Measurements from ENCODE around the gene SPX. TPM values are rescaled to one million over a fixed set of nuclear protein-coding genes. Genes with fewer than 3 reads are reported as not detected.
A peak's percentile ranks its signal among the peaks of the same experiment; 100 is the strongest.

The SPX gene
- total RNA-seq, 4 donors from 2014 or later = 0.15 to 1.2 (median 0.67) TPM

DNA sequence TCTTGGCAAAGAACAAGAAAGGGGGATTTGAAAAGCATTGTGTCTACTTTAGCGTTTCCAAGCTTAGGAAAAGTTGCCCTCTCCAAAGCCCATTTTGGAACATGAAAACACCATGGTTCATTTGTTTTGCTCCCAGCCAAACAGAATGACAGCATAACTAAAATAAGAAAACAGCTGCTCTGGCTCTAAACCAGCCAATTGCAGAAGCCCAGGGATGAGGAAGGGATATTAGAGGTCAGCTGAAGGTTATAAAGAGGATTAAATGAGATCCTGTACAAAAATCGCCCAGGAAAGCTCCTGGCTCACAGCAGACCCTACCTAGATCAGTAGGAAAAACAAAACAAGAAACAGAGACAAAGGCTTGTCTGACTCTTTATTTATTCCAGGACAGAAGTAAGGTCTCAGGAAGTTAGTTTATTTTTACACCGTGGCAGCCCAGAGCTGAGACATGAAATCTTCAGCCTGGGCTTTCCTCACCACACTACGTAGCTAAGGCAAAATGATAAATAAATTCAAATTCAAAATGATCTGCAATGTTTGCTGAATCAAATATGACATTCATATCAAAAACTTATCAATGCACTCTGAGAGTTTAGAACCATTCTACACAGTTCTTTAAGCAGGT is 25.9 kb downstream of the SPX start:
- peak overlapping the region in 2 of 4 donors; percentile 23 to 51 for H3K27ac ChIP-seq
- WGBS, 2 donors (ENCODE audit: low coverage in 1 of 2) = 0 to 5% methylated on average over 4 of the region's 4 CpGs
- no peaks in the 10 kb centered on the region for H3K36me3 ChIP-seq
- H3K4me1 ChIP-seq = peaks cover 4 to 15% (median 5%) of the 10 kb centered on the region in 3 donors
- no peak overlapping the region for H3K4me3 ChIP-seq
- no peaks in the 10 kb centered on the region for H3K27me3 ChIP-seq
- no peaks in the 10 kb centered on the region for H3K9me3 ChIP-seq
- ATAC-seq = peak; percentile 46
- TF ChIP-seq, protein P1, sequence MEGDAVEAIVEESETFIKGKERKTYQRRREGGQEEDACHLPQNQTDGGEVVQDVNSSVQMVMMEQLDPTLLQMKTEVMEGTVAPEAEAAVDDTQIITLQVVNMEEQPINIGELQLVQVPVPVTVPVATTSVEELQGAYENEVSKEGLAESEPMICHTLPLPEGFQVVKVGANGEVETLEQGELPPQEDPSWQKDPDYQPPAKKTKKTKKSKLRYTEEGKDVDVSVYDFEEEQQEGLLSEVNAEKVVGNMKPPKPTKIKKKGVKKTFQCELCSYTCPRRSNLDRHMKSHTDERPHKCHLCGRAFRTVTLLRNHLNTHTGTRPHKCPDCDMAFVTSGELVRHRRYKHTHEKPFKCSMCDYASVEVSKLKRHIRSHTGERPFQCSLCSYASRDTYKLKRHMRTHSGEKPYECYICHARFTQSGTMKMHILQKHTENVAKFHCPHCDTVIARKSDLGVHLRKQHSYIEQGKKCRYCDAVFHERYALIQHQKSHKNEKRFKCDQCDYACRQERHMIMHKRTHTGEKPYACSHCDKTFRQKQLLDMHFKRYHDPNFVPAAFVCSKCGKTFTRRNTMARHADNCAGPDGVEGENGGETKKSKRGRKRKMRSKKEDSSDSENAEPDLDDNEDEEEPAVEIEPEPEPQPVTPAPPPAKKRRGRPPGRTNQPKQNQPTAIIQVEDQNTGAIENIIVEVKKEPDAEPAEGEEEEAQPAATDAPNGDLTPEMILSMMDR (IDR thresholded peaks at IDR 0.05) = no peak
- TF ChIP-seq EP300 (IDR thresholded peaks at IDR 0.05) = no peak
- TF ChIP-seq POLR2A (IDR thresholded peaks at IDR 0.05) = no peak
- no peak for TF ChIP-seq POLR2AphosphoS5 (IDR thresholded peaks at IDR 0.05)

DNA sequence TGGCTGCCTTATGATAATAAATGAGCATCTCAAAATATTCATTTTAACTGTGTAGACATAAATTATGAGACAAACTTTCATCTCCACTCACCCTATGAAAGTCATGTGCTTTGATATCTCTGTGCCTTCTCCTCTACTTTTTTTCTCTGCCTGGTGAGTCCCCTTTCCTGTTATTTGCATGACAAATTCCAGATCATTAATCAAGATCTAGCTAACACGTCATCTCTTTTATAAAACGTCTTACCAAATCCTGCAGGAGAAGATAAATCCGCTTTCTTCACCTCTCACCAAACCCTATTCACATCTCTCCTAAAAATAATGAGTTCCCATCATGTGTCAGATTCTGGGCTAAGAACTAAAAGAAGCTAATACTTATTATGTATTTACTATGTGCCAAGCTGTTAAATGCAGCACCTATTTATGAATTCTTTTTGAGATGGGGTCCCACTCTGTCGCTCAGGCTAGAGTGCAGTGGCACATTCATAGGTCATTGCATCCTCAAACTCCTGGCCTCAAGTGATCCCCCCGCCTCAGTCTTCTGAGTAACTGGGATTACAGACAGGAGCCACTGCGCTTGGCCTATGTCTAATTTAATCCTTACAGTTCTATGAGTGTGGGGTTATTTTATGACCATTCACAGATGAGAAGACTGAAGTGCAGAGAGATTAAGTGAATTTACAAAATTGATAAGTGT is 26.7 kb downstream of the SPX start:
- H3K9me3 ChIP-seq = no peaks in the 10 kb centered on the region
- TF ChIP-seq EP300 (IDR thresholded peaks at IDR 0.05) (no peak), POLR2A (IDR thresholded peaks at IDR 0.05) (no peak), POLR2AphosphoS5 (IDR thresholded peaks at IDR 0.05) (no peak)
- TF ChIP-seq, protein P1 (IDR thresholded peaks at IDR 0.05) = no peak
- H3K27me3 ChIP-seq = no peaks in the 10 kb centered on the region
- no peak overlapping the region for H3K27ac ChIP-seq
- no peak for ATAC-seq
- no peaks in the 10 kb centered on the region for H3K36me3 ChIP-seq
- H3K4me1 ChIP-seq = peaks cover 4 to 15% (median 5%) of the 10 kb centered on the region in 3 donors
- 60 to 70% methylated on average over 4 to 6 of the region's 6 CpGs for WGBS, 2 donors (ENCODE audit: low coverage in 1 of 2)
- no peak overlapping the region for H3K4me3 ChIP-seq

DNA sequence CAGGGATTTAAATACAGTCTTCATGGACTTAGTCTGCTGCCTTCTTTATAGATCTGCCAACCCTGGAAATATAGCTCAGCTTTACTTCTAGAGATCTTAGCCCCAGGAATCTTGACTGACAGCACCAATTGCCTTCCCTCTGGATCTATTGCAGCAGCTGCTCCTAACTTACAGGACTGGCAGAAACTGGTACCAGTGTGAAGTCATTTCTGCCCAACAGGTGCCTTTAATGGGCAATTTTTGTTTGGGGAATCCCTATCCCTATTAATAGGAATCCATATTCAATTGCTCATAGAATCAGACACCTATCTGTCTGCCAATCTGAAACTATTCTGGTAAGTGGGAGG is 27.2 kb downstream of the SPX start:
- no peak for ATAC-seq
- Histone ChIP-seq H3K27me3 (no peaks in the 10 kb centered on the region), H3K9me3 (no peaks in the 10 kb centered on the region), H3K4me3 (no peak overlapping the region), H3K4me1 (peaks cover 4 to 15% (median 5%) of the 10 kb centered on the region in 3 donors), H3K27ac (no peak overlapping the region), H3K36me3 (no peaks in the 10 kb centered on the region)
- TF ChIP-seq, protein P1 (IDR thresholded peaks at IDR 0.05) = no peak
- TF ChIP-seq POLR2AphosphoS5 (IDR thresholded peaks at IDR 0.05) (no peak), EP300 (IDR thresholded peaks at IDR 0.05) (no peak), POLR2A (IDR thresholded peaks at IDR 0.05) (no peak)

DNA sequence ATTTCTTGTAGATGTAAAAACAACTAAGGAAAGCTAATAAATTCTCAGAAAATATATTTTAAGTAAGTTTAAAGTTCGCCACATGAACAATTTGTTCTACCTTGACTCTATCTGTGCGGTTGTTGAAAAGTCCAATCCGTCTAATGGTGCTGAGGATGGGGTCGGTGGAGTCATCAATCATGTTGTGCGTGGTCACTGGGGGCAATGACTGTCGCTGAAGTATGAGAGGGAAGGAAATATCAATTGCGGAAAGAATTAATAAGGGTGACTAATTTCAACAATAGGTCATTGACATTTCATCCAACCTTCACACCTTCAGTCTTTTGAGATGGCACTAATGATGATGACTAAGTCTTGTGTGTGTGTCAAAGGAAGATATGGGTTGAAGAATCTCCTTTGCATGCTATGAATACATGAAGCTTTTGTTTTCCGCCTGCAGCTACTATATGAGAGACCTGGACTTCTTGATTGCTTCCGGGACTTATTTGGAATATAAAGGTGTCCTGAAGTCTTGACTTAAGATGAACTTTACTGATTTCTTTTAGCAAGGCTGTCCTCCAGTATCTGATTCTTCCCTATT is 32.1 kb downstream of the SPX start:
- no peaks in the 10 kb centered on the region for H3K27me3 ChIP-seq
- 72 to 80% methylated on average over 9 of the region's 9 CpGs for WGBS, 2 donors (ENCODE audit: low coverage in 1 of 2)
- no peak overlapping the region for H3K27ac ChIP-seq
- no peaks in the 10 kb centered on the region for H3K36me3 ChIP-seq
- H3K4me3 ChIP-seq = no peak overlapping the region
- ATAC-seq = no peak
- no peak for TF ChIP-seq EP300 (IDR thresholded peaks at IDR 0.05)
- TF ChIP-seq, protein P1 (IDR thresholded peaks at IDR 0.05) = no peak
- TF ChIP-seq POLR2AphosphoS5 (IDR thresholded peaks at IDR 0.05) = no peak
- TF ChIP-seq POLR2A (IDR thresholded peaks at IDR 0.05) = no peak
- H3K4me1 ChIP-seq = no peaks in the 10 kb centered on the region
- no peaks in the 10 kb centered on the region for H3K9me3 ChIP-seq

Measured in gastroesophageal sphincter (tissue), 4 donors.